A204.1 (cell line): ENCODE data around the gene SHANK1.

Experiments used
- FAIRE-seq: peaks from 2 replicates; lab custom pipeline; 2012; peaks lifted over from hg19 to GRCh38; lab: Jason Lieb, UNC

The SHANK1 gene

DNA sequence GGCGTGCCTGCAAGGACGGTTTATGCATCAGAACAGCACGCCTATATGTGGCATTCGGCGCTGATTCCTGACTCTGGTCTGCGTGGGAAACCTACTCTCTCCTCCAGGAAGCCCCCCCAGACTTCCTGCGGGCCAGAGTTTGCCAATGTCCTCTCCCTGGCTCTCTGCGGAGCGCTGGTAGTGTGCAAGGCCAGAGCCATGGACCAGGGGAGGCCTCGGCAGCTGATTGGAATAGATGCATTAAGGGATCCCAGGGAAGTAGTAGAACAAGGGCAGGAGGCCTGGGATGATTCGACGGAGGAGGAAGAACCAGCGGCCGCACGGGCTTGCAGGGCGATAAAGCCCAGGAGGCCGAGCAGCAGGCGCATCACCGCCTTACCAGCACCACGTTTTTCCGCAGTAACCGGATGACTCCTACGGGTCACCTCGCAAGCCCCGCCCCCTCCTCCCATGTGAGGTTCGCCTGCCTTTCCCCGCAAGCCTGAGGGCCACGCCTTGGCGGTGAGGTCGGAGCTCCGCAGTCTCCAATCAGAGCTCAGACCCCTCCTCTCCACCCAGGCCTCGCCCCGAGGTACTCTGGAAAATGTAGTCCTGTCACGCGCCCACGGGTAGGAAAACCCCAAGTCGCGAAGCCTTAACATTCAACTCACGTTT, 8.6 kb upstream of the SHANK1 start:
- no peak for FAIRE-seq

GRCh38 chr19:50725911-50726230, 6.3 kb upstream of the SHANK1 start:
- no peak for FAIRE-seq

- no peak for FAIRE-seq
These were observed 5.8 kb upstream of the SHANK1 start for GRCh38 chr19:50725218-50725910.

GRCh38 chr19:50724522-50725217, 5.1 kb upstream of the SHANK1 start:
- peak; percentile 97 for FAIRE-seq

- no peak for FAIRE-seq
These were observed 4.3 kb upstream of the SHANK1 start for GRCh38 chr19:50723735-50724521.

- FAIRE-seq: no peak
These were observed 3.5 kb upstream of the SHANK1 start, which contains the start of gene CLEC11A for GRCh38 chr19:50723069-50723468. Gene CLEC11A (plus strand): TSS chr19:50723364. CDS start chr19:50723526, 162 bp downstream.

DNA sequence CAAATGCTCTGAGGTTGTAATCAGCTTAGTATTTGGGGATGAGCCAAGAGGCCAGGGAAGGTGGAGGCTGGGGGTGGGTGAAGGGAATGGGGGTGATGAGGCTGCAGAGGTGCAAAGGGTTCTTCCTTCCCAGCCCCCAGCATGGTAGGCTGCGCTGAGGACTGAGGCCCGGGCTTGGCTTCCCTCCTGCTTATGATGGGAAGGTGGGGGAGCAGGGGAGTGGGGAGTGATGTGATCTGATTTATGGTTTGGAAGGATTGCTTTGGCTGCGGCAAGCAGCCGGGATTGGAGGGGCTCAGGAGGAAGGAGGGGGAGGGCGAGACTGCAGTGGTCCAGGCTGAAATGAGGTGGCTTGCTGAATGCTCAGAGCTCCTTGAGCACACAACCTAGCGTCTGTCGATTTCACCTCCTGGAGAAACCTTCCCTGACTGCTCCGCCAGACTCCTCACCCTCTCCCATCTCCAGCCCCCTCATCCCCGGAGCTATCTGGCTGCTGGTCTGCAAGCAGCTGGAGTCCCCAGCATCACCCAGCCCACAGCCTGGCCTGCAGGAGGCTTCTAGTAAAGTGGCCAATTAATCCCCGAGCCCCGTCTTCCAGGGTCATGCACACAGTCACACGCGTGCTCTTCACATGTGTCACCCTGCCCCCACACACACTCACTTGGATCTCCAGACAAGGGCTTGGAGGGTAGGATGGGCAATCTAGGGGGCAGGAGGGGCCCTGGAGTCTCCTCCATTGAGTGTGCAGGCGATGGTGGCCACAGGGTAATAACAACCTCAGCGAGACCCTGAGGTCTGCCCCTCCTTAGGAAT, 2.8 kb upstream of the SHANK1 start:
- no peak for FAIRE-seq

- no peak for FAIRE-seq
These were observed 2.0 kb upstream of the SHANK1 start for GRCh38 chr19:50721441-50722137.

DNA sequence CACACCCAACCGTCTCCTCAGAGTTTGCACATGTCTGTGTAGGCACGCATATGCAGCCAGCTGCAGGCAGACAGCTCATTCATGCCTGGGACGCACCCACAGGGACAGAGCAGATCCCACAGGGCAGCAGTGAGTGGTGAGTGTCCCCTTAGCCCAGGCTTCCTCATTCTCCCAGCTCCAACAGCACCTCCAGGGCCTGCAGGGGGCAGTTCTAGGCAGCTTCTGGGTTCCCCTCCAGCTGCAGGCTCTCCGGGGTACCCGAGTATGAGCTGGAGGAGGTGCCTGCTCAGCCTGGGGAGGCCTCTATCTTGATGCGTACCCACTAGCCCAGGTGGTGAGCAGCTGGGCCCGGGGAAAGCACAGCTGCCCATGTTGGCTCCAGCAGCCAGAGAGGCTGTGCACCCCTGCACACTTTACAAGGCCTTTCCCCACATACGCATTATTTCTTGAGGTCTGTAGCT, 1.3 kb upstream of the SHANK1 start:
- FAIRE-seq: no peak

GRCh38 chr19:50720181-50720920, 749 bp upstream of the SHANK1 start:
- FAIRE-seq: no peak

DNA sequence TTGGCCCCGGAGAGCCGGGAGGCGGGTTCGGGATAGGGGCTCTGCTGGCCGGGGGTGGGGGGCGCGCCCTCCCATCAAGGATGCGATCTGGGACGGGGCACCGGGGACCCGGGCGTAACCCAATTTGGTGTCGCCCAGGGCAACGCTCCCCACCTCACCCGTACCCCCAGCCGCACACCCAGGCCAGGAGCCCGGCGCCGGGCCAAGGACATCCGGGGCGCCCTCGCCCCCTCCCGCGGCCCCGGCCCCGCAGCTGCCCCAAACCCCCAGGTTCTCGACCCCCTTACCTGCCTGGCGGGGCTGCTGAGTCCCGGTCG, 525 bp downstream of the SHANK1 start:
- no peak for FAIRE-seq

- no peak for FAIRE-seq
These were observed 1.1 kb downstream of the SHANK1 start for GRCh38 chr19:50718255-50719118.

- FAIRE-seq: no peak
These were observed 1.7 kb downstream of the SHANK1 start for GRCh38 chr19:50717891-50718254.

DNA sequence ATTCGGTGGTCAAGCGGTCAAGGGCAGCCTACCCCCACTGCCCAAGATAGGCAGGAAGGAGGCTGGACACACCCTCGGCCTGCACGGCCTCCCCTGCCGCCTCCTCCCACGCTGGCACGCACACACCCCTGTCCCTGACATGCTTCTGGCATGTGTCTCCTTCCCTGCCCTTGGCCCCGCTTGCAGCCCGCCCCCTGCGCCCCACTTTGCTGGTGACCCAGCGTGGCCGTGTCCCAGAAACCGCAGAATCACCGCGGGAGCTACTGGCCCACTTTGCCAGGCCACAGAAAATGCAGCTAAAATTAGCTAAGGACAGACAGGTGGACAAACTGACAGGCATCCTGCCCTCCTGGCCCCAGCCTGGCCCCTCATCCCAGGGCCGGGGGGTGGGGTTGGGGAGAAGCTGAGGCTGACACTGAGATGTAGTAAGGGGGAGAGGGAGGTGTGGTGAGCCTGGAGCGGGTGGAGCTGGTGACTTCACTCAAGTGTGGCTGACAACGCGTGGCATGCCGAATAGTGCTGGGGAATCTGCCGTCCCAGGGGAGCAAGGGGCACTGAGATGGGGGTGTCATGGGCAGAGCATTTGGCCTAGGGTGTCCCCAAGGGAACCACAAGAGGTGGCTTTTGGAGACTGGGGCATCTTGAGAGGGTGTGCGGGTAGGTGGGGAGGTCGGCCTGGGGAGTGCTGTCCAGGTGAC, 2.4 kb downstream of the SHANK1 start:
- no peak for FAIRE-seq

- FAIRE-seq: no peak
These were observed 3.2 kb downstream of the SHANK1 start for GRCh38 chr19:50716178-50717025.

DNA sequence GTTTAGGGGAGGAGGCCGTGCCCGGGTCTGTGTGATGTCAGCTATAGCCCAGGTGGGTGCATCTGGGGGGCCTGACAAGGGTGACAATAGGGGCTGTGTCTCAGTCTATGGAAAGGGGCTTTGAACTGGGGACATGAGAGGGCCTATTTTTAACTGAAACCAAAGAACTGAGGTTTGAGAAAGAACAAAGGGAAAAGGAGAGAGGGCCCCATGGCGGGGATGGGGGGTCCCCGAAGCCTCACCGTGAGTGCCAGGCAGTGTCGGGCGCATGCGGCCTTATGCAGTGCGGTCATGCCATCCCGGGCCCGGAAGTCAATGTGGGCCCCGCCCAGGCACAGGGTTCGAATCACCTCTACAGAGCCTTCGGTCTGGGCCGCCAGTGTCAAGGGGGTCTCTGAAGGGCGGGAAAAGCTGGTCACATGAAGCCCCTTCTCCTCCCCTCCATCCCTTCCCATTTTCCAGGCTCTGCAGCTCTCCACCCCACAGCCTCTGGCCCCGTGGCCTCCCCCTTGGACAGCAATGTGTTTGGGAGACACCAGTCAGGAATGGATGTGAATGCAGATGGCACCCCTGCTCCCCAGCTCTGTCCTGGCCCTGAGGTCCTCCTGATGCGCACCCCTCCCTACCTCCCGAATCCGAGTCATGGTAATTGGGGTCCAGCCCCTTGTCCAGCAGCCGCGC, 5.9 kb downstream of the SHANK1 start:
- no peak for FAIRE-seq

DNA sequence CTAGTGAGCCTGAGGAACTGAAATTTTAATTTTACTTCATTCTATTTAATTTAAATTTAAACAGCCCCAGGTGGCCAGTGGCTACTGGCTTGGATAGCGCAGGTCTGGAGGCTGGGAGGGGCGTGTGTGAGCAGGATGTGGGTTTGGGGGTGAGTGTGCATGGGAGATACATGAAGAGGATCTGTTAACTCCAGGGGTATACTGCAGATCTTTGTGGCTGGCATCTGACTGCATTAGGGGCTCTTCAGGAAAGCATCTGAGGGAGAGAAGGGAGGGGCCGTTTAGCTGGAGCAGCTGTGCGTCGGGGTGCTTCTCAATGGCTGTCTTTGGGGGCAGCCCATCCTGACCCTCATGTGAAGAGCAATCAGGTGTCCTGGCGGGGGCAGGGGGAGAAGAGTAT, 6.8 kb downstream of the SHANK1 start:
- no peak for FAIRE-seq

- no peak for FAIRE-seq
These were observed 7.8 kb downstream of the SHANK1 start for GRCh38 chr19:50711805-50712204.
